GM12872 (cell line): ENCODE measurements around the gene PIK3C2B.

Experiments used
- TF ChIP-seq, protein P1 (sequence below): IDR thresholded peaks from 3 replicates; pipeline ENCODE4 v1.5.1; 2011; ENCODE audit warnings: low read depth, mild to moderate bottlenecking, low read length, moderate library complexity; ENCODE audit not compliant: insufficient read depth

PIK3C2B gene

DNA sequence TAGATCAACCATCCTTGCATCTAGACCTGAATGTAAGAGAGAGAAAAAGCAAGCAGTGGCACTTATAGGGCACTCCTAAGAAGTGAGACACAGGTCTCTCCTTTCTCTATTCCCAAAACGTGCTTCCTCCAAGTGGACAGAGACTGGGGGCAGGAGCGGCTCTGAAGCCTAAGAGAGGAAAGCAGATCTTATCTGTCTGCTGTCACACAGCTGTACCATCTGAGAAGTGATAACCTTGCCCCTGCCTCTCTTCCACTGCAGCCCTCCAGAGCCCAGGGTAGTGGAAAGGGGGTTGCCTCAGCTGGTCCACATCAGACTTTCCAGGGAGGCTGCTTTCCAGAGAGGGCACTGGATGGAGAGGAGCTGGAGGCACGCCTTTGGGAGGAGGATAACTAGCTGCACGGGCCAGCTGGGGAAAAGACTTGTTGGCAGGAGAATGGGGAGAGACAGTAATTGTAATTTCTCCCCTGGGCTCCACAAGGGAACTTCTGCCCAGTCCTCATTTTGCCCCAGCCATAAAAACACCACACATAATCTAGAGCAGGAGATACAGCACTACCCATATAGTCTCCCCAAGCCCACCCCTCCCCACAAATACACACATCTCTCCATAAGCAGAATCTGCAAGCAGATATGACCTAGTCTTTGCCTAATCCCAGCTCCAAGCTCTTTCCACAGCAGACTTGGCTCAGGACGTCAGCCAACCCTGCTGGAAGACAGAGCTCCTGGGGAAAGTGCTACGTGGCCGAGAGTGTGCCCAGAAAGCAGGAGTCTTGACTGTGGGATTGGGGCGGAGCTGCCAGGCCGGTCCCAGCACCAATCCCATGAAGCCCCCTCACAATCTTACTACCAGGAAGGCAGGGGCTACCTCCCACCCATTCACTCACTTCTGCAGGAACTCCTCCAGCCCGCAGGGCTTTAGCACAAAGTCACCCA is 31.2 kb downstream of the PIK3C2B start:
- TF ChIP-seq, protein P1, sequence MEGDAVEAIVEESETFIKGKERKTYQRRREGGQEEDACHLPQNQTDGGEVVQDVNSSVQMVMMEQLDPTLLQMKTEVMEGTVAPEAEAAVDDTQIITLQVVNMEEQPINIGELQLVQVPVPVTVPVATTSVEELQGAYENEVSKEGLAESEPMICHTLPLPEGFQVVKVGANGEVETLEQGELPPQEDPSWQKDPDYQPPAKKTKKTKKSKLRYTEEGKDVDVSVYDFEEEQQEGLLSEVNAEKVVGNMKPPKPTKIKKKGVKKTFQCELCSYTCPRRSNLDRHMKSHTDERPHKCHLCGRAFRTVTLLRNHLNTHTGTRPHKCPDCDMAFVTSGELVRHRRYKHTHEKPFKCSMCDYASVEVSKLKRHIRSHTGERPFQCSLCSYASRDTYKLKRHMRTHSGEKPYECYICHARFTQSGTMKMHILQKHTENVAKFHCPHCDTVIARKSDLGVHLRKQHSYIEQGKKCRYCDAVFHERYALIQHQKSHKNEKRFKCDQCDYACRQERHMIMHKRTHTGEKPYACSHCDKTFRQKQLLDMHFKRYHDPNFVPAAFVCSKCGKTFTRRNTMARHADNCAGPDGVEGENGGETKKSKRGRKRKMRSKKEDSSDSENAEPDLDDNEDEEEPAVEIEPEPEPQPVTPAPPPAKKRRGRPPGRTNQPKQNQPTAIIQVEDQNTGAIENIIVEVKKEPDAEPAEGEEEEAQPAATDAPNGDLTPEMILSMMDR, result no peak

DNA sequence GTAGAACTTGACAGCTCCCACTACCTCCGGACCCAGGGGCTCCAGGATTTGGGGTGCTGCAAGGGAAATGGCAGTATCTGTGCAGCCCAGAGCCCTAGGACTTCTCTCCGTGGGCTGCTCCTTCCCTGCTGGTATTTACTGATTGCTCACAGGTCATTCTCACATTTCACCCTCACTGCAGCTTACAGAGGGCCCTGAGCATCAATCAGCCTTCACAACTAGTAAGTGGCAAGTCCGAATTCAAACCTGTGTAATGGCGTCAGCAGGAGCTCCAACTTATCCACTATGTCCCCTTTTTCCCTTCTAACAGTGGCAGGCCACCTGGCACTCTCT is 32.4 kb downstream of the PIK3C2B start:
- TF ChIP-seq, protein P1, result no peak

DNA sequence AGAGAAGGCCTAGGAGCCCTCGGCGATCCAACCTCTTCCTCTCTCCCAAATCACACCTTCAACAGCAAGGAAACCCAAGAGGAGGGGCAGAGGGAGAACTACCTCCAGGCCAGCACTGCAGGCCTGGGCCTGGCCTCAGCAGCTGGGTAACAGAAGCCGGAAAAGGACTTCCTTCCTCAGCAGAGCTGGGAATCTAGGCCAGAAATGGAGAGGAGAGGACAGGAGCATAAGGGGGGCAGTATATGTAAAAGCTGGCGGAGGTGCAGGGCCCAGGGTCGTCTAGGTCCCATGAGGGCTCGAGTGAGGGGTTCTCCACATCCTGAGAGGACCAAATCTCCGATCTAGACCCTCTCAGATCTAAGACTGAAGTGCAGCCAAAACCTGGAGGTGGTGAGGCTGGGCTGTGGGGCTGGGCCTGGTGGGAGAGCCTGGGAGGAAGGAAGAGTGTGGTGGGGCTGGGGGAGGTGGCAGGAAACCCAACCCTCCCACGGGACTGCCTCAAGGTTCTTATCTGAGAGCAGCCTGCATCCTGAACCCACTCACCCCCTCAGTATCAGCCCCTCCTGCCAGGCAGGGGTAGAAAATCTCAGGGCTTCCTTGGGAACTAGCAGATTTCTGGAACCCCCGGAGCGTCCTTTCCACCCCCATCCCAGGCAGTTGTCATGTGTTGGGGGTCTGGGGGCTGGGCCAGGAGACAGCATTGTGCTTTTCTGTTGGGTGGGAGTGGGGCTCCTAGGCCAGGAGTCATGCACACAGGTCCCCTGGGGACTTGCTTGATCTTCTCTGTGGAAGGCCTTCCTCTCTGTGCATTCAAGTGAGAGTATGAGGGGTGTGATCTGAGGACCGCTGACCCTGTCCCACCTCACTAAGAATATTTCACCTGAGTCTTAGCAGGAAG is 33.0 kb downstream of the PIK3C2B start:
- TF ChIP-seq, protein P1, result no peak

DNA sequence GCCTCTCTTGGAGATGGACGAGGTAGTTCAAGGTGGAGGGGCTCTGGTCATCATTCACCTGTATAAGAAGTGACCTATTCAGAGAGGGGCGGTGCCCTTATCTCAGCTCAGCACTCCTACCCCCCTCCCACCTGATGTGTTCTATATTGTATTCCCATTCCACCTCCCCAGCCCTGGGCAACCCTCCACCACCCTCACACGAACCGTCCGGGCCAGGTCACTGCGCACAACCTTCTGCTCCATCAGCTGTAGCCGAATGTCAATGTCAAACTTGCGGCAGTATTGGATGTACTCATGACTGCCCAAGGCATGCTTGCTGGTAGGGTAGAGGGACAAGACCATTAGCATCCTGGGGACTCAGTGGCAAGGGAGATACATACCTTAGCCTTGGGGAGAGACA is 34.3 kb downstream of the PIK3C2B start:
- TF ChIP-seq, protein P1, result no peak

DNA sequence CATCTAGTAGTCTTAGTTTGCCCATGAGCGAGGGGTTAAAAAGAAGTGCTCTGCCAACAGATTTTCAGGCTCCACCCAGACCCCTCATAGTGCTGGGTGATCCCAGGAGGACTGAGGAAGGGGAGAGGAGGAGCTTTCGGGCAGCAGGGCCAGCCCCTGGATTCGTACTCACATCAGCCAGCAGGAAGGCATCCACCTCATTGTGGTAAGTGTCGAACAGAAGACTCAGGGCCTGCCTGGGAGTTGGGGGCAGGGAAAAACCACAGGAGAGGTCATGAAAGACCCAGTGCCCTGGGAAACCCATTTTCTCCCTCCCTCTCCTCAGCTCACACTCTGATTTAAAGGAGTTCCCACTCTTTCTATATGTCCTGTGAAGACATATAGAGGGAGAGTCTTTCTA is 34.9 kb downstream of the PIK3C2B start:
- TF ChIP-seq, protein P1, result no peak

DNA sequence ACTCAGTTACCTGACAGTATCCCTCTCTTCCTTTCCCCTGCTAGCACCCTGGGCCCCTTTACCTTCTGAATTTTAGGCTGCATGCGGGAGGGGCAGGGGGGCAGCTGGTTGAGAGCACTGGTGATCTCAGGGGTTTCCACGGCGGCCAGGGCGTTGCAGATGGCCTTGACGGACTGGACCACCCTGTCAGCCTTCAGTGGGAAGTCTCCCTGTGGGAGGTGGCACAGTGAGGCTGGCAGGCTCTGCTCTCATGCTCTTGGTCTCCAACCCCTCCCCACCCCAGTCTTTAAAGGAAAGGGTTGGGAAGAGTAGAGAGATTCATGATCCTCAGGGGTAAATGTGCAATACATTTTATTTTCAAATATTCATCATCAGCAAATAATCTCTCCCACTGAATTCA is 36.9 kb downstream of the PIK3C2B start:
- TF ChIP-seq, protein P1, result no peak

DNA sequence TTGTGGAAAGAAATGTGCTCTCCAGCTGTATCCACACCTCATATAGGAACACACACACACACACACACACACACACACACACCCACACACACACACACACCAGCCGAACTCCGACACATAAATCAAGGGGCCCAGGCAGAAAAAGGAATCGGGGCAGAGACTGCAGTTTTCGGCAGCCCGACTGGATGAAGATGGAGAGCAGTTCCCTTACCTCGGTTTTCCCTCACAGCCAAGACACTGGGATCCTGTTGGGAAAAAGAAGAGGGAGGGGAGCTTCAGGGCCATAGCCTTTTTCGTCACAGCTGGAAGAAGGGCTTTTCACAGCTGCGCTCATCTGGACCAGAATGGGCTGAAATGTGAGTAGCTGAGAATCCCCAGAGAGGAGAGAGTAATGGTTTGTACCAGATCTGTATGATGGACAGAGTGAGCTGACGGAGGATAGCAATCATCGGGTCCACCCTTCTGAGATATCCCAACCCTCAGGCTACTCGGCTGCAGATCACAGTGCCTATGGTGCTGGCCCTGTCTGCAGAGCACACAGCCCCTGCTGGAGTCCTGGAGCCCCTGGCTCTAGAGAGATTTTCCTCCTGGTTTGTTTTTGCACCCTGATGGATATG is 37.7 kb downstream of the PIK3C2B start:
- TF ChIP-seq, protein P1, result no peak
